Measurements from ENCODE around the gene RRAS.

The RRAS gene

DNA sequence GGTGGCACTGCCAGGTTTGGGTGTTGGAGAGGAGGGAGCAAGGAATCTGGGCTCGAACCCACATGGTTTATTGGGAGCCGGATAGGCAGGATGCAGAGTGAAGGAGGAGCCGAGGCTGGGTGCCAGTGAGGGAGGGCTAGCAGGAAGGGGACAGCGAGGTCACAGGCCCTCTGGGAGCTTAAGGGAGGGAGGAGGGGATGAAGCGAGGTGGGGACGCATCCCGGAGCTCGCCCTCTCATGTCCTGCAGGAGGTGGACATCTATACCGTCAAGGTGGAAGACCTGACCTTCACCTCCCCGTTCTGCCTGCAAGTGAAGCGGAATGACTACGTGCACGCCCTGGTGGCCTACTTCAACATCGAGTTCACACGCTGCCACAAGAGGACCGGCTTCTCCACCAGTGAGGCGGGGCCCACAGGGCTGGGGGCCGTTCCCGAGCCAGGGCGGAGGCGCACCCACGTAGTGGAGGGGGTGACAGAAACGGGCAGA is 45.9 kb upstream of the RRAS start:
- H3K4me3 ChIP-seq (ENCODE audit: low read depth, low read length) = no peak overlapping the region
- DNase-seq (ENCODE audit: low read depth) = no peak
- no peak for TF ChIP-seq CTCF (IDR thresholded peaks at IDR 0.05; ENCODE audit: low read depth, low read length, missing control alignments)

GRCh38 chr19:49684983-49685553 is 45.1 kb upstream of the RRAS start:
- H3K4me3 ChIP-seq (ENCODE audit: low read depth, low read length) = no peak overlapping the region
- DNase-seq (ENCODE audit: low read depth) = no peak
- no peak for TF ChIP-seq CTCF (IDR thresholded peaks at IDR 0.05; ENCODE audit: low read depth, low read length, missing control alignments)

DNA sequence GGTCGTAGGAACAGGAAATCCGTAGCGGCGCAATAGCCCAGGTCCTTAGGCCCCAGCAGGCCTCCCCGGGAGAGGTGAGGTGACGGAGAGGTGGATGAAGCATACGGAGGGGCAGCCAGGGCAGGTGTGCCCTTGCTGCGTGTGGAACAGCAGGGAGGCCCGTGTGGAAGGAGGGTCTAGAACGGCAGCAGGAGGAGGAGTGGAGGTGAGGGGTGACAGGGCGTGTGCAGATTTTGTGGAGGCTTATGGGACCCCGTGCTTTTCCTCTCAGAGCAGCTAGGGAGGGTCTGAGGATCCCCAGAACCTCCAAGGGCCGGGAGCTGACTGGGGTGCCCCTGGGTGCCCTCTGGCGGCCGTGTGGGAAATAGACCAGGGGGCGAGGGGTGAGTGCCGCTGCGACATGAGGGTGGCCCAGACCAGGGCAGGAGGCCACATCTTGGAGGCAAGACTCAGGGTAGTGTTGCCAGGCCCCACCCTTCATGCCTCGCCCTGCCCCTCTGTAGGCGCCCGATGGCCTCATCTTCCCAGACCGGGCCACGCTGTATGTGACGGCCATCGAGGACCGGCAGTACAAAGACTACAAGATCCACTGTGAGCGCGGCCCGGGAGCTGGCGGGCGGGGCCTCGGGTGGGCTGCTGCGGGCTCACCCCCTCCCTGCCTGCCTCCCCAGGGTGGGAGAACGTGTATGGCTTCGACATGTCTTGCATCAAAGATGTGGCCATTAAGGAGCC is 44.5 kb upstream of the RRAS start:
- no peak overlapping the region for H3K4me3 ChIP-seq (ENCODE audit: low read depth, low read length)
- no peak for DNase-seq (ENCODE audit: low read depth)
- peak; percentile 75 for TF ChIP-seq CTCF (IDR thresholded peaks at IDR 0.05; ENCODE audit: low read depth, low read length, missing control alignments)

DNA sequence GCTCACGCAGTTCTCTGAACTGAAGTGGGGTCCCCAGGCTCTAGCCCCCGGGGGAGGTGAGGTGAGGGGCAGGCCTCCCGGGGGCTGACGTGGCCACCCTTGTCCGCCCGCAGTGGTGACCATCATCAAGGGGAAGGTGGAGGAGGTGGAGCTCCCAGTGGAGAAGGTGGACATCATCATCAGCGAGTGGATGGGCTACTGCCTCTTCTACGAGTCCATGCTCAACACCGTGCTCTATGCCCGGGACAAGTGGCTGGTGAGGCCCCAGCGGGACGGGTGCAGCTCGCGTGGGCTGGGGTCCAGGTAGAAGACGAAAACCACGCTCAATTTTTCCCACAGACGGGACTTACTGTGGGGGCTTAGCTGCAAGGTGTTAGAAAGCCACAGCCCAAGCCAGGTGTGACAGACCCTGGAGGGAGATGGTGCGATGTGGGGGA is 43.9 kb upstream of the RRAS start:
- DNase-seq (ENCODE audit: low read depth) = no peak
- TF ChIP-seq CTCF (IDR thresholded peaks at IDR 0.05; ENCODE audit: low read depth, low read length, missing control alignments) = no peak
- no peak overlapping the region for H3K4me3 ChIP-seq (ENCODE audit: low read depth, low read length)

GRCh38 chr19:49682274-49682673 is 42.3 kb upstream of the RRAS start:
- no peak overlapping the region for H3K4me3 ChIP-seq (ENCODE audit: low read depth, low read length)
- DNase-seq (ENCODE audit: low read depth) = no peak
- no peak for TF ChIP-seq CTCF (IDR thresholded peaks at IDR 0.05; ENCODE audit: low read depth, low read length, missing control alignments)

DNA sequence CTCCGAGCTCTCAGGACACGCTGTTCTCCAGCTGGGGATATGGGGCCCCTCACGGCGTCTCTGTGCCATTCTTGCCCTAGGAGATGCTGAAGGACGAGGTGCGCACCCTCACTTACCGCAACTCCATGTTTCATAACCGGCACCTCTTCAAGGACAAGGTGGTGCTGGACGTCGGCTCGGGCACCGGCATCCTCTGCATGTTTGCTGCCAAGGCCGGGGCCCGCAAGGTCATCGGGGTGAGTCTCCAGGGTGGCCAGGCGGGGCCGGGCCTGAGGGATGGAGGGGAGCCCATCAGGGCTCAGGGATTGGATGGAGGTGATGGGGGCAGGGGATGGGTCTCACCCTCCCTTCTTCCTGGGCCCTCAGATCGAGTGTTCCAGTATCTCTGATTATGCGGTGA is 41.9 kb upstream of the RRAS start:
- DNase-seq (ENCODE audit: low read depth) = no peak
- no peak overlapping the region for H3K4me3 ChIP-seq (ENCODE audit: low read depth, low read length)
- no peak for TF ChIP-seq CTCF (IDR thresholded peaks at IDR 0.05; ENCODE audit: low read depth, low read length, missing control alignments)

Data from GM12864 (cell line).